Heart right ventricle (tissue), 16 donors: ENCODE measurements around the gene COL25A1. TPM values are rescaled to one million over a fixed set of nuclear protein-coding genes. Genes with fewer than 3 reads are reported as not detected.

Experiments used
- ATAC-seq, 8 donors: fragments of 200-7000 bp; cut with Tn5 transposase; one replicate each; pipeline ENCODE4 v1.9.1; 2020; ENCODE audit warnings: mild to moderate bottlenecking in 8 of 8, moderate library complexity in 8 of 8, moderate number of reproducible peaks in 1 of 8
- DNase-seq, 2 donors: peaks; one replicate each; pipeline ENCODE4 v3.0.0-alpha.2; 2020
- H3K27ac ChIP-seq, 10 donors: fragments of 200-600 bp; sonication (generic) in 2 of 10; one replicate each; pipeline versions ENCODE4 v1.5.0 to v1.8.0; 2020 to 2022; ENCODE audit warnings: mild to moderate bottlenecking in 3 of 10
- H3K27me3 ChIP-seq, 7 donors: fragments of 200-600 bp; one replicate each; pipeline ENCODE4 v1.8.0; 2021 to 2022; ENCODE audit warnings: mild to moderate bottlenecking in 2 of 7
- H3K36me3 ChIP-seq, 9 donors: fragments of 200-600 bp; sonication (generic) in 1 of 9; one replicate each; pipeline versions ENCODE4 v1.5.0 to v1.8.0; 2020 to 2022; ENCODE audit warnings: mild to moderate bottlenecking in 2 of 9
- H3K4me1 ChIP-seq, 9 donors: fragments of 200-600 bp; sonication (generic) in 1 of 9; one replicate each; pipeline versions ENCODE4 v1.5.0 to v1.8.0; 2020 to 2022; ENCODE audit warnings: mild to moderate bottlenecking in 4 of 9
- H3K4me3 ChIP-seq, 10 donors: fragments of 200-600 bp; sonication (generic) in 2 of 10; one replicate each; pipeline versions ENCODE4 v1.5.0 to v1.8.0; 2020 to 2022; ENCODE audit warnings: mild to moderate bottlenecking in 7 of 10, moderate library complexity in 2 of 10
- H3K9me3 ChIP-seq, 11 donors: fragments of 200-600 bp in 10 of 11; sonication (generic) in 2 of 11; one replicate each; pipeline versions ENCODE4 v1.5.0 to v1.8.0; 2013 to 2022; ENCODE audit warnings: mild to moderate bottlenecking in 2 of 11, control low read depth in 1 of 11, moderate library complexity in 1 of 11
- CTCF ChIP-seq, 9 donors: fragments of 200-600 bp; sonication (generic) in 2 of 9; IDR thresholded peaks; one replicate each; pipeline versions ENCODE4 v1.5.0 to v1.8.0; 2021 to 2022; ENCODE audit warnings: antibody characterized with exemption in 9 of 9, mild to moderate bottlenecking in 5 of 9, moderate library complexity in 1 of 9
- WGBS, 2 donors: extraction: QIAGEN DNeasy Blood & Tissue Kit; methylation state at CpG; one replicate each; pipeline ENCODE4 v1.1.7; 2013; ENCODE audit warnings: inconsistent platforms in 1 of 2; 5-methylcytosine and 5-hydroxymethylcytosine counted together
- intact Hi-C, 10 donors: fragments of 100-400 bp; cut with DNase I; formaldehyde crosslinking; loops; one replicate each; pipeline versions ENCODE4 v1.11.1 to v1.14.2; 2022
- polyA plus RNA-seq, 2 donors: library from polyadenylated mRNA; stranded (reverse); fragments of 200-250 nt; gene quantifications; one replicate each; pipeline ENCODE4 v1.2.3, GENCODE V29; 2013
- total RNA-seq, 10 donors: library from RNA; stranded (reverse); fragmentation: NEBNext Ultra II Directional in 3 of 10; extraction: Animal tissue kit (Norgen Biotek cat#: 25700) in 3 of 10; gene quantifications; one replicate each; pipeline versions ENCODE4 v1.2.1 to v1.2.4, GENCODE V29; 2021 to 2023
- donor health status: Arrhythmogenic right ventricular cardiomyopathy.
- donor health status: ischemic (EF 13 %, LVEDD 7.1; RV severe dilation, severe dysfunction).
- donor health status: healthy with polysubstance abuse.
- donor health status: DM: no; HTN: yes; CAD: no.
- donor health status: DM: no; HTN: no; CAD: no.
- donor health status: ischemic (EF 25% LVEDD 6.9; RV normal size, moderate dysfunction).
- donor health status: ischemic (EF 25% LVEDD 5.7; RV mildly dilated, moderate dysfunction).
- donor health status: healthy.
- donor health status: DM: yes; HTN: yes; CAD: no.
- donor health status: Ischemic cardiomyopathy.
- donor health status: ischemic (EF 35%, LVEDD 5.7; RV mildly dilated, moderate dysfunction).
- donor health status: nonischemic (EF 11% LVEDD 7.7; RV severe dilation, severe dysfunction).
- donor health status: DM: yes; HTN: yes; CAD: no.
- donor health status: PGD.
- donor health status: ischemic (EF 29% LVEDD 5.4; RV normal size, mild dysfunction).
- donor health status: nonischemic (EF 23%, LVEDD 6.1; RV moderate dilation, normal function).

COL25A1 gene
- total and polyA plus RNA-seq, 12 donors, result 0.07 to 1.2 (median 0.41) TPM

GRCh38 chr4:109163493-109163892 lies 139.0 kb downstream of the COL25A1 start:
- intact Hi-C loops, result no loop called here
- no peak for ATAC-seq

GRCh38 chr4:109162759-109163158 lies 139.7 kb downstream of the COL25A1 start:
- 92% methylated on average over 3 of the region's 3 CpGs for WGBS, 2 donors
- intact Hi-C loops, result no loop called here
- ATAC-seq, result no peak

More at GRCh38 chr4:109163493-109163892, 139.0 kb downstream of the COL25A1 start:
- DNase-seq, result no peak
- no peaks in the 10 kb centered on the region for H3K27me3 ChIP-seq
- H3K9me3 ChIP-seq, result no peaks in the 10 kb centered on the region
- H3K36me3 ChIP-seq, result no peaks in the 10 kb centered on the region
- H3K4me3 ChIP-seq, result no peak overlapping the region
- no peak for TF ChIP-seq CTCF (IDR thresholded peaks at IDR 0.05)
- no peaks in the 10 kb centered on the region for H3K4me1 ChIP-seq
- no peak overlapping the region for H3K27ac ChIP-seq

GRCh38 chr4:109160494-109160893 lies 142.0 kb downstream of the COL25A1 start:
- ATAC-seq (no peak), DNase-seq (no peak)
- Histone ChIP-seq H3K27me3 (no peaks in the 10 kb centered on the region), H3K36me3 (no peaks in the 10 kb centered on the region), H3K27ac (no peak overlapping the region), H3K4me3 (no peak overlapping the region), H3K9me3 (no peaks in the 10 kb centered on the region), H3K4me1 (no peaks in the 10 kb centered on the region)
- intact Hi-C loops, result no loop called here
- WGBS, 2 donors, result 80 to 83% methylated on average over 4 of the region's 4 CpGs
- TF ChIP-seq CTCF (IDR thresholded peaks at IDR 0.05), result no peak

More at GRCh38 chr4:109162759-109163158, 139.7 kb downstream of the COL25A1 start:
- TF ChIP-seq CTCF (IDR thresholded peaks at IDR 0.05), result no peak
- no peaks in the 10 kb centered on the region for H3K4me1 ChIP-seq
- no peaks in the 10 kb centered on the region for H3K27me3 ChIP-seq
- H3K9me3 ChIP-seq, result no peaks in the 10 kb centered on the region
- H3K36me3 ChIP-seq, result no peaks in the 10 kb centered on the region
- no peak overlapping the region for H3K4me3 ChIP-seq
- no peak for DNase-seq
- H3K27ac ChIP-seq, result no peak overlapping the region

- no peak for TF ChIP-seq CTCF (IDR thresholded peaks at IDR 0.05)
- DNase-seq (no peak), ATAC-seq (no peak)
- H3K4me3 ChIP-seq, result no peak overlapping the region
- intact Hi-C loops, result no loop called here
- H3K27me3 ChIP-seq, result no peaks in the 10 kb centered on the region
- no peak overlapping the region for H3K27ac ChIP-seq
- no peaks in the 10 kb centered on the region for H3K36me3 ChIP-seq
- WGBS, 2 donors, result 88 to 90% methylated on average over 7 of the region's 7 CpGs
- H3K9me3 ChIP-seq, result no peaks in the 10 kb centered on the region
- H3K4me1 ChIP-seq, result no peaks in the 10 kb centered on the region
Observed at GRCh38 chr4:109157696-109158095, 144.8 kb downstream of the COL25A1 start.
